ENCODE results near the gene TRIM41. TPM values are rescaled to one million over a fixed set of nuclear protein-coding genes. Genes with fewer than 3 reads are reported as not detected.
"Not testable (repeated sequence)": the region's sequence is repeated elsewhere in the genome, so short reads cannot be mapped to it uniquely, and the experiment has no call there.

TRIM41 gene
- total RNA-seq, 4 donors from 2014 or later = 17.9 to 23.9 (median 18.7) TPM

DNA sequence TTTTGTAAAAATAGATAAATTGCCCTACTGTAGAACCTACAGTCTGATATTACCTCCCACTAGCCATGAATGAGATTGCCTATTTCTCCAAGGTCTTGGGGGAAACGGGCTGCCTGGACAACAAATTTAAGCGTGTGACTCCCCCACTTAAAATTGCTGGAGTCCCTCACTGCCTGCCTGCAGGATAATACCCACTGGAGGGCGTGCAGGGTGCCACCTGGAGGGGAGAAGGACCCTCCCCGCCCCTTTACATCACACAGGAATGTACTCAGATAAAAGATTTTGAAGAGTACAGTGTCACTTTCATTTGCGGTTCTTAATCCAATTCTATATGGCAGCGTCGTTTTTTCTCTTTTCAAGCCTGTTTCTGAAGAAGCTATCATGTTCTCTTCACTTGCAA lies 11.9 kb upstream of the TRIM41 start:
- 65 to 70% methylated on average over 2 to 7 of the region's 7 CpGs for WGBS, 2 donors (ENCODE audit: low coverage in 1 of 2)
- no peak overlapping the region for H3K4me3 ChIP-seq
- in situ Hi-C loops (cut with MboI; ENCODE audit: low pct_ligation_motif_present in 1 of 4, low pct_unique_long_range_greater_than_20kb in 1 of 4, low sequenced_read_pairs in 3 of 4) = no loop called here
- H3K9me3 ChIP-seq = no peaks in the 10 kb centered on the region
- no peaks in the 10 kb centered on the region for H3K27me3 ChIP-seq
- intact Hi-C loops (cut with DNase I; ENCODE audit: low total_unique reads) = no loop called here
- H3K27ac ChIP-seq = no peak overlapping the region
- H3K36me3 ChIP-seq = no peaks in the 10 kb centered on the region
- peaks cover 0 to 18% (median 10%) of the 10 kb centered on the region in 4 donors for H3K4me1 ChIP-seq
- no peak for DNase-seq
- TF ChIP-seq POLR2A (IDR thresholded peaks at IDR 0.05) = no peak
- no peak for TF ChIP-seq EP300 (IDR thresholded peaks at IDR 0.05; ENCODE audit: low read depth)
- TF ChIP-seq POLR2AphosphoS5 (IDR thresholded peaks at IDR 0.05) = no peak
- TF ChIP-seq CTCF (IDR thresholded peaks at IDR 0.05) = no peak

GRCh38 chr5:181212080-181212479 lies 11.0 kb upstream of the TRIM41 start:
- H3K27ac ChIP-seq = no peak overlapping the region
- in situ Hi-C loops (cut with MboI; ENCODE audit: low pct_ligation_motif_present in 1 of 4, low pct_unique_long_range_greater_than_20kb in 1 of 4, low sequenced_read_pairs in 3 of 4) = no loop called here
- H3K4me1 ChIP-seq = peaks cover 0 to 16% (median 13%) of the 10 kb centered on the region in 4 donors
- H3K27me3 ChIP-seq = no peaks in the 10 kb centered on the region
- no peaks in the 10 kb centered on the region for H3K36me3 ChIP-seq
- H3K9me3 ChIP-seq = no peaks in the 10 kb centered on the region
- intact Hi-C loops (cut with DNase I; ENCODE audit: low total_unique reads) = no loop called here
- no peak overlapping the region for H3K4me3 ChIP-seq
- TF ChIP-seq EP300 (IDR thresholded peaks at IDR 0.05; ENCODE audit: low read depth) (no peak), CTCF (IDR thresholded peaks at IDR 0.05) (no peak), POLR2A (IDR thresholded peaks at IDR 0.05) (no peak), POLR2AphosphoS5 (IDR thresholded peaks at IDR 0.05) (no peak)
- WGBS, 2 donors (ENCODE audit: low coverage in 1 of 2) = 92 to 96% methylated on average over 5 to 6 of the region's 6 CpGs
- DNase-seq = no peak

- in situ Hi-C loops (cut with MboI; ENCODE audit: low pct_ligation_motif_present in 1 of 4, low pct_unique_long_range_greater_than_20kb in 1 of 4, low sequenced_read_pairs in 3 of 4) = no loop called here
- Histone ChIP-seq H3K4me1 (peaks cover 0 to 21% (median 19%) of the 10 kb centered on the region in 4 donors), H3K27me3 (no peaks in the 10 kb centered on the region), H3K4me3 (no peak overlapping the region), H3K36me3 (no peaks in the 10 kb centered on the region), H3K9me3 (no peaks in the 10 kb centered on the region), H3K27ac (no peak overlapping the region)
- intact Hi-C loops (cut with DNase I; ENCODE audit: low total_unique reads) = no loop called here
- no peak for DNase-seq
- TF ChIP-seq POLR2AphosphoS5 (IDR thresholded peaks at IDR 0.05) = no peak
- TF ChIP-seq EP300 (IDR thresholded peaks at IDR 0.05; ENCODE audit: low read depth) = no peak
- TF ChIP-seq POLR2A (IDR thresholded peaks at IDR 0.05) = no peak
- TF ChIP-seq CTCF (IDR thresholded peaks at IDR 0.05) = no peak
- WGBS, 2 donors (ENCODE audit: low coverage in 1 of 2) = 57 to 62% methylated on average over 2 of the region's 2 CpGs
These were observed 10.1 kb upstream of the TRIM41 start for GRCh38 chr5:181212934-181213333.

GRCh38 chr5:181214249-181214648 lies 8.8 kb upstream of the TRIM41 start:
- H3K9me3 ChIP-seq; H3K36me3 ChIP-seq; DNase-seq; in situ Hi-C loops (cut with MboI; ENCODE audit: low pct_ligation_motif_present in 1 of 4, low pct_unique_long_range_greater_than_20kb in 1 of 4, low sequenced_read_pairs in 3 of 4); intact Hi-C loops (cut with DNase I; ENCODE audit: low total_unique reads); H3K4me3 ChIP-seq; H3K27me3 ChIP-seq; H3K27ac ChIP-seq: not testable (repeated sequence)
- WGBS, 2 donors (ENCODE audit: low coverage in 1 of 2) = 40 to 83% methylated on average over 1 to 10 of the region's 10 CpGs
- peaks cover 0 to 27% (median 23%) of the 10 kb centered on the region in 4 donors for H3K4me1 ChIP-seq

Data from transverse colon (tissue), 4 donors.